ENCODE results near the gene MTHFSD. TPM values are rescaled to one million over a fixed set of nuclear protein-coding genes. Genes with fewer than 3 reads are reported as not detected.

Gene MTHFSD
- total RNA-seq, 6 donors from 2014 or later: 13.8 to 39.8 (median 22.0) TPM

- Histone ChIP-seq H3K27ac (peak overlapping the region; percentile 75 to 97 (median 94)), H3K27me3 (peaks cover 0 to 32% (median 21%) of the 10 kb centered on the region in 4 donors), H3K4me3 (peak overlapping the region; percentile 22 to 66 (median 62)), H3K36me3 (peaks cover 0 to 58% (median 3%) of the 10 kb centered on the region in 4 donors), H3K9me3 (no peaks in the 10 kb centered on the region), H3K4me1 (peaks cover 14 to 37% (median 23%) of the 10 kb centered on the region in 4 donors)
- DNase-seq: no peak
- WGBS, 2 donors: 11 to 22% methylated on average over 18 of the region's 18 CpGs
- TF ChIP-seq POLR2AphosphoS5 (IDR thresholded peaks at IDR 0.05): no peak
- no peak for ATAC-seq (ENCODE audit: low FRiP score in 2 of 2)
Measured at GRCh38 chr16:86514481-86515376, 40.3 kb downstream of the MTHFSD start.

- ATAC-seq (ENCODE audit: low FRiP score in 2 of 2) (no peak), DNase-seq (peak in 1 of 2 donors; percentile 65)
- Histone ChIP-seq H3K4me3 (peak overlapping the region; percentile 60 to 66 (median 64)), H3K27ac (peak overlapping the region; percentile 94 to 97 (median 95)), H3K27me3 (peaks cover 0 to 39% (median 23%) of the 10 kb centered on the region in 4 donors), H3K36me3 (peaks cover 0 to 58% (median 3%) of the 10 kb centered on the region in 4 donors), H3K9me3 (no peaks in the 10 kb centered on the region), H3K4me1 (peaks cover 16 to 37% (median 24%) of the 10 kb centered on the region in 4 donors)
- 23 to 25% methylated on average over 35 of the region's 35 CpGs for WGBS, 2 donors
- TF ChIP-seq CTCF (IDR thresholded peaks at IDR 0.05) (no peak), POLR2A (IDR thresholded peaks at IDR 0.05) (no peak), EP300 (IDR thresholded peaks at IDR 0.05) (no peak), POLR2AphosphoS5 (IDR thresholded peaks at IDR 0.05) (no peak)
Measured at GRCh38 chr16:86513471-86514277, 41.4 kb downstream of the MTHFSD start.

- peak overlapping the region; percentile 94 to 97 (median 95) for H3K27ac ChIP-seq
- no peaks in the 10 kb centered on the region for H3K9me3 ChIP-seq
- H3K27me3 ChIP-seq: peaks cover 0 to 46% (median 26%) of the 10 kb centered on the region in 4 donors
- WGBS, 2 donors: 10% methylated on average over 17 to 29 of the region's 29 CpGs
- no peak for DNase-seq
- ATAC-seq (ENCODE audit: low FRiP score in 2 of 2): no peak
- H3K4me3 ChIP-seq: peak overlapping the region; percentile 60 to 66 (median 64)
- H3K36me3 ChIP-seq: peaks cover 0 to 58% (median 3%) of the 10 kb centered on the region in 4 donors
- TF ChIP-seq CTCF (IDR thresholded peaks at IDR 0.05) (no peak), EP300 (IDR thresholded peaks at IDR 0.05) (no peak), POLR2A (IDR thresholded peaks at IDR 0.05) (no peak), POLR2AphosphoS5 (IDR thresholded peaks at IDR 0.05) (no peak)
- H3K4me1 ChIP-seq: peaks cover 15 to 37% (median 26%) of the 10 kb centered on the region in 4 donors
Measured at GRCh38 chr16:86512860-86513470, 42.1 kb downstream of the MTHFSD start.

- H3K9me3 ChIP-seq: no peaks in the 10 kb centered on the region
- TF ChIP-seq POLR2A (IDR thresholded peaks at IDR 0.05) (no peak), CTCF (IDR thresholded peaks at IDR 0.05) (no peak), EP300 (IDR thresholded peaks at IDR 0.05) (no peak), POLR2AphosphoS5 (IDR thresholded peaks at IDR 0.05) (no peak)
- peaks cover 11 to 39% (median 24%) of the 10 kb centered on the region in 4 donors for H3K4me1 ChIP-seq
- 7 to 10% methylated on average over 3 to 19 of the region's 24 CpGs for WGBS, 2 donors
- peaks cover 0 to 58% (median 3%) of the 10 kb centered on the region in 4 donors for H3K36me3 ChIP-seq
- no peak for DNase-seq
- peak overlapping the region; percentile 94 to 97 (median 95) for H3K27ac ChIP-seq
- peak overlapping the region; percentile 60 to 66 (median 64) for H3K4me3 ChIP-seq
- peaks cover 0 to 49% (median 29%) of the 10 kb centered on the region in 4 donors for H3K27me3 ChIP-seq
- ATAC-seq (ENCODE audit: low FRiP score in 2 of 2): no peak
Measured at GRCh38 chr16:86512301-86512859, 42.7 kb downstream of the MTHFSD start.
